ENCODE data around the gene ARFGEF3. TPM values are rescaled to one million over a fixed set of nuclear protein-coding genes. Genes with fewer than 3 reads are reported as not detected.

The ARFGEF3 gene
- total RNA-seq, 4 donors from 2014 or later, result 6.7 to 17.1 (median 13.2) TPM

DNA sequence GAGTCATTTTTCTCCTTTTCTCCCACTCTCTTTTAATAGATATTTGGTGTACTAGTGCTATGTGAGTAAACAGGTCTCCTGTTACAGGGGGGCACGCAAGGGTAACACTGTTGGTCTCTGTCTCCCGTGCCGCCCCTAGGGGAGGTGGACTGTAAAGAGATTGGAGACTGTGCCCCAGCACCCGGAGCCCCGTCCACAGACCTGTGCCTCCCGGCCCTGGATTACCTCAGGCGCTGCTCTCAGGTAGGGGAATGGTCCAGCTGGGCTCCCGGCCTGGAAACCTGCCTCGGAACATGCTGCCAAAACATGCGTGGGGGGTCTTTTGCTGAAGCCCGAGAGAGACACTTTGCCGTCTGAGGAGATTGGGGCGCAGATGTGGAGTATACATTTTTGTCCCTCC, 149.5 kb downstream of the ARFGEF3 start:
- Histone ChIP-seq H3K36me3 (no peaks in the 10 kb centered on the region), H3K4me3 (no peak overlapping the region), H3K27me3 (no peaks in the 10 kb centered on the region), H3K4me1 (no peaks in the 10 kb centered on the region), H3K27ac (no peak overlapping the region), H3K9me3 (no peaks in the 10 kb centered on the region)
- intact Hi-C loops (cut with DNase I; ENCODE audit: low total_unique reads) (no loop called here), in situ Hi-C loops (cut with MboI; ENCODE audit: low pct_ligation_motif_present in 1 of 4, low pct_unique_long_range_greater_than_20kb in 1 of 4, low sequenced_read_pairs in 3 of 4) (no loop called here)
- TF ChIP-seq, protein P1, sequence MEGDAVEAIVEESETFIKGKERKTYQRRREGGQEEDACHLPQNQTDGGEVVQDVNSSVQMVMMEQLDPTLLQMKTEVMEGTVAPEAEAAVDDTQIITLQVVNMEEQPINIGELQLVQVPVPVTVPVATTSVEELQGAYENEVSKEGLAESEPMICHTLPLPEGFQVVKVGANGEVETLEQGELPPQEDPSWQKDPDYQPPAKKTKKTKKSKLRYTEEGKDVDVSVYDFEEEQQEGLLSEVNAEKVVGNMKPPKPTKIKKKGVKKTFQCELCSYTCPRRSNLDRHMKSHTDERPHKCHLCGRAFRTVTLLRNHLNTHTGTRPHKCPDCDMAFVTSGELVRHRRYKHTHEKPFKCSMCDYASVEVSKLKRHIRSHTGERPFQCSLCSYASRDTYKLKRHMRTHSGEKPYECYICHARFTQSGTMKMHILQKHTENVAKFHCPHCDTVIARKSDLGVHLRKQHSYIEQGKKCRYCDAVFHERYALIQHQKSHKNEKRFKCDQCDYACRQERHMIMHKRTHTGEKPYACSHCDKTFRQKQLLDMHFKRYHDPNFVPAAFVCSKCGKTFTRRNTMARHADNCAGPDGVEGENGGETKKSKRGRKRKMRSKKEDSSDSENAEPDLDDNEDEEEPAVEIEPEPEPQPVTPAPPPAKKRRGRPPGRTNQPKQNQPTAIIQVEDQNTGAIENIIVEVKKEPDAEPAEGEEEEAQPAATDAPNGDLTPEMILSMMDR (IDR thresholded peaks at IDR 0.05), result no peak
- TF ChIP-seq POLR2A (IDR thresholded peaks at IDR 0.05) (no peak), POLR2AphosphoS5 (IDR thresholded peaks at IDR 0.05) (no peak), EP300 (IDR thresholded peaks at IDR 0.05; ENCODE audit: low read depth) (no peak)
- WGBS, 2 donors (ENCODE audit: low coverage in 1 of 2), result 96% methylated on average over 5 to 13 of the region's 13 CpGs
- DNase-seq, result no peak

DNA sequence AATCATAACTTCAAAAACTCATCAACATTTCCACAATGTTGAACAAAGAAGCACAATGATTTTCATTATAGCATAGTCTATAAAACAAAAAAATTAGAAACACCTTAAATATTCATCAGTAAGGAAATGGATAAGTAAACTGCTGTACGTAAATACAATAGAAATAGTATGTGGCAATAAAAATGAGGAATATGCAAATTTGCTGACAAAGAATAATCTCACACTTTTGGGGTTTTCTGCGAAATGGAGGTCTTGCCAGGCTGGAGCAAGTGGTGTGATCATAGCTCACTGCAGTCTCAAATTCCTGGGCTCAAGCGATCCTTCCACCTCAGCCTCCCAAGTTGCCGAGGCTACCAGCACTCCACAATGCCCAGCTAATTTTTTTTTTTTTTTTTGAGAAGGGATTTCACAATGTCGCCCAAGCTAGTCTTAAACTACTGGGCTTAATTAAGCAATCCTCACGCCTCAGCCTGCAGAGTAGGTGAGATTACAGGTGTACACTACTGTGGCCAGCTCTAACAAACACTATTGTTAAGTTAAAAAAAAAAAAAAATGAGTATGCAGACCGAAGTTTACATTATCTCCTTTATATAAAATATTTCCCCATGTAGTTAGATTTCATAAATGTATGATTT, 157.1 kb downstream of the ARFGEF3 start:
- no peaks in the 10 kb centered on the region for H3K9me3 ChIP-seq
- H3K27me3 ChIP-seq, result no peaks in the 10 kb centered on the region
- no peaks in the 10 kb centered on the region for H3K36me3 ChIP-seq
- no peaks in the 10 kb centered on the region for H3K4me1 ChIP-seq
- intact Hi-C loops (cut with DNase I; ENCODE audit: low total_unique reads) (no loop called here), in situ Hi-C loops (cut with MboI; ENCODE audit: low pct_ligation_motif_present in 1 of 4, low pct_unique_long_range_greater_than_20kb in 1 of 4, low sequenced_read_pairs in 3 of 4) (no loop called here)
- TF ChIP-seq POLR2A (IDR thresholded peaks at IDR 0.05), result no peak
- no peak for TF ChIP-seq POLR2AphosphoS5 (IDR thresholded peaks at IDR 0.05)
- no peak for TF ChIP-seq EP300 (IDR thresholded peaks at IDR 0.05; ENCODE audit: low read depth)
- TF ChIP-seq, protein P1 (IDR thresholded peaks at IDR 0.05), result no peak
- 80 to 82% methylated on average over 7 of the region's 7 CpGs for WGBS, 2 donors (ENCODE audit: low coverage in 1 of 2)
- DNase-seq, result no peak
- no peak overlapping the region for H3K27ac ChIP-seq
- H3K4me3 ChIP-seq, result no peak overlapping the region

DNA sequence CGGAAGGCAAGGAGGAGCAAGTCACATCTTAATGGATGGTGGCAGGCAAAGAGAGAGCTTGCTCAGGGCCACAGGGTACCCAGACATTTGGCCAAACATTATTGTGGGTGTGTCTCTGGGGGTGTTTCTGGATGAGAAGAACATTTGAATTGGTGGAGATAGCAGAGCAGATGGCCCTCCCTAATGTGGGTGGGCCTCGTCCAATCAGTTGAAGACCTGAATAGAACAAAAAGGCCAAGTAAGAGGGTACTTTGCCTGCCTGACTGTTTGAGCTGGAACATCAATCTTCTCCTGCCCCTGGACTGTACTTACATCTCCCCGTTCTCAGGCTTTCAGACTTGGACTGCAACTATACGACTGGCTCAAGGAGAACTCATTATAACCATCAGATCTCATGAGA, 160.2 kb downstream of the ARFGEF3 start:
- intact Hi-C loops (cut with DNase I; ENCODE audit: low total_unique reads) (no loop called here), in situ Hi-C loops (cut with MboI; ENCODE audit: low pct_ligation_motif_present in 1 of 4, low pct_unique_long_range_greater_than_20kb in 1 of 4, low sequenced_read_pairs in 3 of 4) (no loop called here)
- no peaks in the 10 kb centered on the region for H3K9me3 ChIP-seq
- H3K4me3 ChIP-seq, result no peak overlapping the region
- no peak for TF ChIP-seq EP300 (IDR thresholded peaks at IDR 0.05; ENCODE audit: low read depth)
- TF ChIP-seq POLR2A (IDR thresholded peaks at IDR 0.05), result no peak
- no peak for TF ChIP-seq POLR2AphosphoS5 (IDR thresholded peaks at IDR 0.05)
- TF ChIP-seq, protein P1 (IDR thresholded peaks at IDR 0.05), result no peak
- no peaks in the 10 kb centered on the region for H3K36me3 ChIP-seq
- H3K4me1 ChIP-seq, result no peaks in the 10 kb centered on the region
- no peak overlapping the region for H3K27ac ChIP-seq
- DNase-seq, result no peak
- 99 to 100% methylated on average over 2 to 4 of the region's 4 CpGs for WGBS, 2 donors (ENCODE audit: low coverage in 1 of 2)
- H3K27me3 ChIP-seq, result no peaks in the 10 kb centered on the region

DNA sequence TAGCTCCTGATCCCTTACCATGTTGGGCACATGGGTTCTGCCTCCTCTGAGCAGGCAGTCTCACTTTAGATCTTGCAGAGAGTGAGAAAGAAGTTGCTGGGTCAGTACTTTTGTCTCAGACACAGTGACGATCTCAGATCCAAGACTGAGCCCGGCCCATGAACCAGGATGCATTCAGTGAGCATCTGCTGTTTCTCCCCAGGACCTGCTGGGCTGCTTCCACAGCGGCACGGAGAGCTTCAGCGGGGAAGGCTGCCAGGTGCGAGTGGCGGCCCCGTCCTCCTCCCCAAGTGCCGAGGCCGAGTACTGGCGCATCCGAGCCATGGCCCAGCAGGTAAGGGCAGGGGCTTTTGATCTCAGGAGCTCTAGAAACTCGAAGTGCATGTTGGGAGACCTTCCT, 162.1 kb downstream of the ARFGEF3 start:
- in situ Hi-C loops (cut with MboI; ENCODE audit: low pct_ligation_motif_present in 1 of 4, low pct_unique_long_range_greater_than_20kb in 1 of 4, low sequenced_read_pairs in 3 of 4), result no loop called here
- H3K4me3 ChIP-seq, result no peak overlapping the region
- H3K27ac ChIP-seq, result no peak overlapping the region
- TF ChIP-seq EP300 (IDR thresholded peaks at IDR 0.05; ENCODE audit: low read depth) (no peak), POLR2A (IDR thresholded peaks at IDR 0.05) (no peak), POLR2AphosphoS5 (IDR thresholded peaks at IDR 0.05) (no peak)
- TF ChIP-seq, protein P1 (IDR thresholded peaks at IDR 0.05), result no peak
- intact Hi-C loops (cut with DNase I; ENCODE audit: low total_unique reads), result no loop called here
- no peaks in the 10 kb centered on the region for H3K4me1 ChIP-seq
- 90% methylated on average over 12 of the region's 13 CpGs; no CpG with 5 or more reads in 1 of the 2 donors for WGBS, 2 donors (ENCODE audit: low coverage in 1 of 2)
- no peak for DNase-seq
- H3K36me3 ChIP-seq, result no peaks in the 10 kb centered on the region
- H3K27me3 ChIP-seq, result no peaks in the 10 kb centered on the region
- H3K9me3 ChIP-seq, result no peaks in the 10 kb centered on the region
